H1 (cell line): Measurements from ENCODE around the gene PRODH2. TPM values are rescaled to one million over a fixed set of nuclear protein-coding genes. Genes with fewer than 3 reads are reported as not detected.

ENCODE experiments used
- CEBPB ChIP-seq: IDR thresholded peaks from 2 replicates; pipeline ENCODE4 v1.6.1; 2012; ENCODE audit warnings: low read depth, low read length
- EP300 ChIP-seq, 2 experiments: IDR thresholded peaks; 1 replicate in 1 of 2; 2 replicates in 1 of 2; pipeline ENCODE4 v1.6.1; 2011 to 2012; ENCODE audit warnings: low read depth in 2 of 2, low read length in 2 of 2, mild to moderate bottlenecking in 2 of 2, borderline replicate concordance in 1 of 2, inconsistent platforms in 1 of 2, moderate library complexity in 1 of 2
- GTF2F1 ChIP-seq: IDR thresholded peaks from 2 replicates; pipeline ENCODE4 v1.6.1; 2012; ENCODE audit warnings: low read depth, low read length, improper control_type of control experiment, borderline replicate concordance
- HDAC6 ChIP-seq: IDR thresholded peaks from one replicate; pipeline ENCODE4 v1.7.1; 2012; ENCODE audit warnings: low read depth, mild to moderate bottlenecking, inconsistent platforms, low read length, moderate library complexity
- NRF1 ChIP-seq: IDR thresholded peaks from 2 replicates; pipeline ENCODE4 v1.6.1; 2011; ENCODE audit warnings: mild to moderate bottlenecking, low read depth, low read length, improper control_type of control experiment
- POLR2AphosphoS5 ChIP-seq: IDR thresholded peaks from 2 replicates; pipeline ENCODE4 v1.6.1; 2011; ENCODE audit warnings: low read depth, low read length
- RXRA ChIP-seq: IDR thresholded peaks from 2 replicates; pipeline ENCODE4 v1.6.1; 2011; ENCODE audit warnings: low read depth, mild to moderate bottlenecking, low read length, moderate library complexity; ENCODE audit not compliant: insufficient read depth
- SAP30 ChIP-seq: fragments of 300-600 bp; sonication (generic); IDR thresholded peaks from 2 replicates; pipeline ENCODE4 v1.7.1; 2012; ENCODE audit warnings: low read length, moderate library complexity, mild to moderate bottlenecking, inconsistent platforms; ENCODE audit not compliant: insufficient read depth, insufficient replicate concordance
- polyA plus RNA-seq, 7 experiments: library from polyadenylated mRNA; depleted of rRNA in 3 of 7; stranded (reverse) in 5 of 7; unstranded in 2 of 7; fragments of >200 nt in 5 of 7; fragments of 200-250 nt in 2 of 7; gene quantifications; 1 replicate in 5 of 7; 2 replicates in 1 of 7; 4 replicates in 1 of 7; pipeline versions ENCODE4 v1.2.1 to v1.2.3, GENCODE V29; 2011 to 2013; ENCODE audit warnings: missing spikeins in 2 of 7, mixed read lengths in 2 of 7
- total RNA-seq: library from RNA; stranded (reverse); fragmentation: NEBNext Ultra II Directional; extraction: Animal tissue kit (Norgen Biotek cat#: 25700); gene quantifications from 2 replicates; pipeline ENCODE4 v1.2.1, GENCODE V29; 2021
- TF ChIP-seq, protein P1 (sequence below), 3 experiments: IDR thresholded peaks; 1 replicate in 2 of 3; 2 replicates in 1 of 3; pipeline versions ENCODE4 v1.5.1 to v1.6.1; 2011; ENCODE audit warnings: low read length in 3 of 3, mild to moderate bottlenecking in 3 of 3, inconsistent platforms in 2 of 3, low read depth in 1 of 3, moderate library complexity in 1 of 3; ENCODE audit not compliant: insufficient read depth in 1 of 3; ENCODE audit errors: control extremely low read depth in 1 of 3

PRODH2 gene
- total and polyA plus RNA-seq, 2 of the 8 experiments (the other 6 are each of a cell fraction or from before 2014, with no cell fraction given) = not detected

DNA sequence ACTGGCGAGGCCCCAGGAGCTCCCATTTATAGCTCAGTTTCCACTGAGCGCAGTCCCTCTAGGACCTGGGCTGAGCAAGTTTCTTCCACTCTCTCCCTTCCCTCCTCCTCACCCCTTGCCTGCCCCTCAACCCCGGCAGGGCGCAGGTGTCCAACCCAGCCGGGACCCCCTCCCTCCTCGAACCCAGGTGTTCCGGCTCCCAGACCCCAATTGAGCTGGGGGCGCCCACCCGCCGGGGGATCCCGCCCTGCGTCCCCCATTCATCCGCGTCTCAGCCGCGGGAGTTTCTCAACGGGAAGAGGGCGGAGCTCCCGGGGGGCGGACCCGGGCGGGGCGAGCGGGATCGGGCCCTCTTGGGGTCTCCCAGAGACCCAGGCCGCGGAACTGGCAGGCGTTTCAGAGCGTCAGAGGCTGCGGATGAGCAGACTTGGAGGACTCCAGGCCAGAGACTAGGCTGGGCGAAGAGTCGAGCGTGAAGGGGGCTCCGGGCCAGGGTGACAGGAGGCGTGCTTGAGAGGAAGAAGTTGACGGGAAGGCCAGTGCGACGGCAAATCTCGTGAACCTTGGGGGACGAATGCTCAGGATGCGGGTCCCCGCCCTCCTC is 44.0 kb upstream of the PRODH2 start, which contains the start of gene KIRREL2 (continued):
- no peak for TF ChIP-seq EP300 (IDR thresholded peaks at IDR 0.05; ENCODE audit: borderline replicate concordance in 1 of 2, low read depth in 2 of 2, low read length in 2 of 2)
- TF ChIP-seq POLR2AphosphoS5 = no peak
- no peak for TF ChIP-seq HDAC6
- TF ChIP-seq SAP30 = peak; percentile 87
- TF ChIP-seq NRF1 = no peak
- TF ChIP-seq CEBPB = no peak
- TF ChIP-seq, protein P1, sequence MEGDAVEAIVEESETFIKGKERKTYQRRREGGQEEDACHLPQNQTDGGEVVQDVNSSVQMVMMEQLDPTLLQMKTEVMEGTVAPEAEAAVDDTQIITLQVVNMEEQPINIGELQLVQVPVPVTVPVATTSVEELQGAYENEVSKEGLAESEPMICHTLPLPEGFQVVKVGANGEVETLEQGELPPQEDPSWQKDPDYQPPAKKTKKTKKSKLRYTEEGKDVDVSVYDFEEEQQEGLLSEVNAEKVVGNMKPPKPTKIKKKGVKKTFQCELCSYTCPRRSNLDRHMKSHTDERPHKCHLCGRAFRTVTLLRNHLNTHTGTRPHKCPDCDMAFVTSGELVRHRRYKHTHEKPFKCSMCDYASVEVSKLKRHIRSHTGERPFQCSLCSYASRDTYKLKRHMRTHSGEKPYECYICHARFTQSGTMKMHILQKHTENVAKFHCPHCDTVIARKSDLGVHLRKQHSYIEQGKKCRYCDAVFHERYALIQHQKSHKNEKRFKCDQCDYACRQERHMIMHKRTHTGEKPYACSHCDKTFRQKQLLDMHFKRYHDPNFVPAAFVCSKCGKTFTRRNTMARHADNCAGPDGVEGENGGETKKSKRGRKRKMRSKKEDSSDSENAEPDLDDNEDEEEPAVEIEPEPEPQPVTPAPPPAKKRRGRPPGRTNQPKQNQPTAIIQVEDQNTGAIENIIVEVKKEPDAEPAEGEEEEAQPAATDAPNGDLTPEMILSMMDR (IDR thresholded peaks at IDR 0.05; ENCODE audit: control extremely low read depth in 1 of 3, insufficient read depth in 1 of 3, low read depth in 1 of 3, low read length in 3 of 3) = no peak
- no peak for TF ChIP-seq GTF2F1
- no peak for TF ChIP-seq RXRA
